AG10803 (cell line): ENCODE results near the gene TRAF2.

ENCODE experiments used
- DNase-seq: peaks from one replicate; pipeline ENCODE4 v3.0.0; 2010; ENCODE audit warnings: low read depth
- H3K4me3 ChIP-seq: 2 replicates; pipeline ENCODE4 v1.5.1; 2011; ENCODE audit warnings: mild to moderate bottlenecking, low read length, control low read depth
- TF ChIP-seq, protein P1 (sequence below): conservative IDR thresholded peaks from 2 replicates; pipeline ENCODE4 v1.5.1; 2011; ENCODE audit warnings: mild to moderate bottlenecking, low read length, control low read depth, inconsistent platforms

The TRAF2 gene

DNA sequence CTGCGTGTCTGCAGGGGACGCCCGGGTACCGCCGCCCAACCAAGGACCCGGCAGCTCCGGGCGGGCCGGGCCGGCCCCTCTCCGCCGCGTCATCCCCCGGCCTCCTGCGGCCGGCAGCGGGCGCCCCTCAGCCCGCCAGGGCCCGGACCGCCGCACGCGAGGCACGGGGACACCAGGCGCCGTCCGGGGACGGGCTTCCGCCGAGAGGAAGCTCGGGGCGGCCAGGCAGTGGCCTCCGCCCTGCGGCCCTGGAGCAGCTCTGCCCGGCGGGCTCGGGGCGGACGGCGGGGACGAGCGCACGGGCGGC is 57.8 kb downstream of the TRAF2 start:
- DNase-seq = peak; percentile 63
- peak overlapping the region; percentile 77 for H3K4me3 ChIP-seq
- TF ChIP-seq, protein P1, sequence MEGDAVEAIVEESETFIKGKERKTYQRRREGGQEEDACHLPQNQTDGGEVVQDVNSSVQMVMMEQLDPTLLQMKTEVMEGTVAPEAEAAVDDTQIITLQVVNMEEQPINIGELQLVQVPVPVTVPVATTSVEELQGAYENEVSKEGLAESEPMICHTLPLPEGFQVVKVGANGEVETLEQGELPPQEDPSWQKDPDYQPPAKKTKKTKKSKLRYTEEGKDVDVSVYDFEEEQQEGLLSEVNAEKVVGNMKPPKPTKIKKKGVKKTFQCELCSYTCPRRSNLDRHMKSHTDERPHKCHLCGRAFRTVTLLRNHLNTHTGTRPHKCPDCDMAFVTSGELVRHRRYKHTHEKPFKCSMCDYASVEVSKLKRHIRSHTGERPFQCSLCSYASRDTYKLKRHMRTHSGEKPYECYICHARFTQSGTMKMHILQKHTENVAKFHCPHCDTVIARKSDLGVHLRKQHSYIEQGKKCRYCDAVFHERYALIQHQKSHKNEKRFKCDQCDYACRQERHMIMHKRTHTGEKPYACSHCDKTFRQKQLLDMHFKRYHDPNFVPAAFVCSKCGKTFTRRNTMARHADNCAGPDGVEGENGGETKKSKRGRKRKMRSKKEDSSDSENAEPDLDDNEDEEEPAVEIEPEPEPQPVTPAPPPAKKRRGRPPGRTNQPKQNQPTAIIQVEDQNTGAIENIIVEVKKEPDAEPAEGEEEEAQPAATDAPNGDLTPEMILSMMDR = no peak

- peak within 1 kb of the TSS; percentile 77 for H3K4me3 ChIP-seq
- TF ChIP-seq, protein P1 = peak; percentile 65
- DNase-seq = peak; percentile 88
These were observed 58.4 kb downstream of the TRAF2 start, which contains the start of the genes C8G and FBXW5 for GRCh38 chr9:136944519-136945332. Gene C8G, plus strand, starts transcription at chr9:136945243. Its CDS starts 78 bp downstream, at chr9:136945321. Gene FBXW5, minus strand, starts transcription at chr9:136944738. Its CDS starts 655 bp downstream, at chr9:136944083.

DNA sequence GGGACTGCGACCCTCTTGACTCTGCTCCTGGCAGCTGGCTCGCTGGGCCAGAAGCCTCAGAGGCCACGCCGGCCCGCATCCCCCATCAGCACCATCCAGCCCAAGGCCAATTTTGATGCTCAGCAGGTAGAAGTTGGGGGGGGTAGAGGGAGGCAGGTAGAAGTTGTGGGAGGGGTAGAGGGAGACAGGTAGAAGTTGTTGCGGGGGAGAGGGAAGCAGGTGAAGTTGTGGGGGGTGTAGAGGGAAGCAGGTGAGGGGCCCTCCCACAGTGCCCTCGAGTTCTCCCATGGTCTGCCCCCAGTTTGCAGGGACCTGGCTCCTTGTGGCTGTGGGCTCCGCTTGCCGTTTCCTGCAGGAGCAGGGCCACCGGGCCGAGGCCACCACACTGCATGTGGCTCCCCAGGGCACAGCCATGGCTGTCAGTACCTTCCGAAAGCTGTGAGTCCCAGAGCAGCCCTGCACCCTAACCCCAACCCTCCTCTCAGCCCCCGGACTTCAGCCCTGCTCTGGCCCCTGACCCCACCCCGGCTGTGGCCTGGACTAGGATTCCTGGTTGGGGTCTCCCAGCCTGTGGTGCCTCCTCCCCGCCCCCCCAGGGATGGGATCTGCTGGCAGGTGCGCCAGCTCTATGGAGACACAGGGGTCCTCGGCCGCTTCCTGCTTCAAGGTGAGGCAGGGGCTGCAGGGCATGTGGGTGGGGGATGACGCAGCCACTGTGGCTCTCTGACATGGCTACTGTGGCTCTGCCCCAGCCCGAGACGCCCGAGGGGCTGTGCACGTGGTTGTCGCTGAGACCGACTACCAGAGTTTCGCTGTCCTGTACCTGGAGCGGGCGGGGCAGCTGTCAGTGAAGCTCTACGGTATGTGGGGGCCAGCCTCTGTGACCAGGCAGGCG is 59.3 kb downstream of the TRAF2 start:
- no peak for DNase-seq
- TF ChIP-seq, protein P1 = no peak
- H3K4me3 ChIP-seq = no peak overlapping the region

DNA sequence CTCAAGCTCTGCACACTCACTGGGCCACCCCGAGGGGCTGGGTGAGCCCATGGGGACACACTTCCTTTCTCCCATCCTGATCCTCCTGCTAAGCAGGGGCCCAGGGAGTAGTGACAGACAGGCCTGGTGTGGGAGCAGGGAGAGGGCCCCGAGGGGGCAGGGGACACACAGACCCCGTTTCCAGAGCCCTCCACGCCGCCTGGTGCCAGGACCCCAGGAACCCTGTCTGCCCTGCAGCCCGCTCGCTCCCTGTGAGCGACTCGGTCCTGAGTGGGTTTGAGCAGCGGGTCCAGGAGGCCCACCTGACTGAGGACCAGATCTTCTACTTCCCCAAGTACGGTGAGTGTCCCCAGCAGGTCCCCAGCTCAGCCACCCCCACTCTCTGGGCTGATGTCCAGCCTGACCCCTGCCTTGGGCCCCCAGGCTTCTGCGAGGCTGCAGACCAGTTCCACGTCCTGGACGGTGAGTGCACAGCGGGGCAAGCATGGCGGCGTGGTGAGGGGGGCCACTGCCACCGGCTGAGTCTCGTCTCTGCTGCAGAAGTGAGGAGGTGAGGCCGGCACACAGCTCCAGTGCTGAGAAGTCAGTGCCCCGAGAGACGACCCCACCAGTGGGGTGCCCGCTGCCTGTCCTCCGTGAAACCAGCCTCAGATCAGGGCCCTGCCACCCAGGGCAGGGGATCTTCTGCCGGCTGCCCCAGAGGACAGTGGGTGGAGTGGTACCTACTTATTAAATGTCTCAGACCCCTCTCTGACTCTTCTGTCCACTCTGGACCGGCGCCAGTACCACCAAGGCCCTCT is 60.1 kb downstream of the TRAF2 start:
- no peak for DNase-seq
- TF ChIP-seq, protein P1 = no peak
- no peak overlapping the region for H3K4me3 ChIP-seq

GRCh38 chr9:136947028-136947891 is 60.9 kb downstream of the TRAF2 start:
- TF ChIP-seq, protein P1 = no peak
- H3K4me3 ChIP-seq = no peak overlapping the region
- DNase-seq = no peak

- no peak overlapping the region for H3K4me3 ChIP-seq
- DNase-seq = peak; percentile 49
- TF ChIP-seq, protein P1 = peak; percentile 51
These were observed 61.7 kb downstream of the TRAF2 start for GRCh38 chr9:136947955-136948510.
